ENCODE results near the gene PIP5K1C.

DNA sequence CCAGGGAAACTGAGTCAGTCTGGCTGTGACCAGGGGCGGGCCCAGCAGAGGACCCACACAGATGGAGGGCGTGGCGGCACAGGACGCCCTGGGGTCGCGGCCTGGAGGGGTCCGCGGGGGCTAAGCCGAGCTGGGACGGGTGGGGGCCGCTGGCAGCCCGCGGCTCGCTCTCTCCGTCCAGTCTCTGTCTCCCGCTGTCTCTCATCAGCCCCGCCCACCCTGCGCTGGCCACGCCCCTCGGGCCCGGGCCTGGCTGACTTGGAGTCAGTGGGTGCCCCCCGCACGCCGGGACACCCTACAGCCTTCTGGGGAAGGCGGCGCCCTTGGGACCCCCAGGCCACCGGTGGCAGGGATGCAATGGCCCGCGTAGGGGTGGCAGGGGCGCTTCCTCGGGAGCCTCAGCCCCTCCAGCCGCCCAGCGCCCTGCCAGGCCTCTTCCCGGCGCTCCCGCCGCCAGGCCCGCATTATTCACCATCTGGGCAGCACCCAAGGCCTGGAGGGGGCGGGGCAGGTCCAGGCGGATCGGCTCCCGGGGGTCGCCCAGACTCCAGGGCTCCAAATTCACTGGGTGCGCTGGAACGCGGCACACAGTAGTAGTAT, 93.5 kb downstream of the PIP5K1C start, which contains the start of gene TBXA2R:
- TF ChIP-seq POLR2AphosphoS5 (IDR thresholded peaks at IDR 0.05; ENCODE audit: borderline replicate concordance, low read depth, low read length): no peak
- TF ChIP-seq EZH2 (IDR thresholded peaks at IDR 0.05): no peak
- no peak for TF ChIP-seq FOXP2 (optimal IDR thresholded peaks at IDR 0.05; ENCODE audit: control extremely low read depth, extremely low read length, insufficient read depth)
